AG04449 (cell line): Measurements from ENCODE around the gene POLR3K.
A peak's percentile ranks its signal among the peaks of the same experiment; 100 is the strongest.

Experiments used
- CTCF ChIA-PET: fragments of 350-600 bp; formaldehyde crosslinking; extraction: SDS; loops from one replicate; lab custom pipeline; 2021; ENCODE audit warnings: antibody characterized with exemption; lab: Yijun Ruan, JAX
- POLR2A ChIA-PET: fragments of 400-600, 350-600 bp; formaldehyde crosslinking; extraction: SDS; loops from one replicate; lab custom pipeline; 2020; ENCODE audit warnings: antibody characterized with exemption, inconsistent platforms; lab: Yijun Ruan, JAX
- DNase-seq: peaks from one replicate; pipeline ENCODE4 v3.0.0-alpha.2; 2010; ENCODE audit warnings: low read depth, low spot score
- H3K4me3 ChIP-seq: 2 replicates; pipeline ENCODE4 v1.5.1; 2011; ENCODE audit warnings: low read depth, mild to moderate bottlenecking, control low read depth, low read length
- TF ChIP-seq, protein P1 (sequence below): IDR thresholded peaks from one replicate; pipeline ENCODE4 v1.5.1; 2011; ENCODE audit warnings: mild to moderate bottlenecking, moderate library complexity, low read length, control low read depth, inconsistent platforms; ENCODE audit not compliant: insufficient read depth; ENCODE audit errors: missing control alignments

The POLR3K gene

DNA sequence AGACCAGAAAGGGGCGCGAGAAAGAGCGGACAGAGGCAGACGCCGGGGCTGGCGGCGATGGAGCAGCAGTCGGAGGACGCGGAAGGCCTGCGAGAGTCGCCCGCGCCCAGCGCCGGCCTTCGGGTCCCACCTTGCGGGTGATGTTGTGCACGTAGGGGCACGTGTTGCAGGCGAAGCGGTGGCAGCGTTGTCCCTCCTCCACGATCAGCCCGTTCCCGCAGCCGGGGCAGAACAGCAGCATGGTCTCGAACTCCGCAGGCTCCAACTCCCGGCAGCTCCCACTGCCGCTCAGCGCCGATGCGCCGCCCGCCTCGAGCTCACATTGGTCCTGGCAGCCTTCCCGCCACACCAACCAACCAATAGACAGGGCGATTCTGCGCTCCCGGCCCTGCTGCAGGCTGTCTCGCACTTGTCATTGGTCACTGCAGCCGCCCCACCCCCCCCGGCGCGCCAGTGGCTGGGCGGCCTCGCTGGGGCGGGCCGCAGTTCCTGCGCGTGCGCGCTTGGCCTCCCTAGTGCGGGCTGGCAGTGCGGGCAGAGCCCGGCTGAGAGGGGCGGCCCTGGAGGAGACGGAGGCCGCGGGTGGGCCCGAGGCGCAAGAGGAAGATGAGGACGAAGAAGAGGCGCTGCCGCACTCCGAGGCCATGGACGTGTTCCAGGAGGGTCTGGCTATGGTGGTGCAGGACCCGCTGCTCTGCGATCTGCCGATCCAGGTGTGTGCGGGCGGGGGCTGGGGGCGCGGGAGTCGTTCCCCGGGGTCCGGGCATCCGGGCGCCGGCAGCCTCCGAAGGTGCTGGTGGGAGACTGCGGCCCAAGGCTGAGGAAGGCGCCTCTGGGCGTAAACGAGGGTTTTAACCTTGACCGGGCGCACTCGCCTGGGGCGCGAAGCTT, at the start of gene POLR3K, which contains the start of gene SNRNP25:
Gene POLR3K (minus strand): TSS at position 263 of the 891 bp plus-strand sequence. CDS start 22 bp downstream, at position 241.
Gene SNRNP25 (plus strand): TSS at position 483 of the 891 bp plus-strand sequence. CDS start 189 bp downstream, at position 672.
- TF ChIP-seq, protein P1, sequence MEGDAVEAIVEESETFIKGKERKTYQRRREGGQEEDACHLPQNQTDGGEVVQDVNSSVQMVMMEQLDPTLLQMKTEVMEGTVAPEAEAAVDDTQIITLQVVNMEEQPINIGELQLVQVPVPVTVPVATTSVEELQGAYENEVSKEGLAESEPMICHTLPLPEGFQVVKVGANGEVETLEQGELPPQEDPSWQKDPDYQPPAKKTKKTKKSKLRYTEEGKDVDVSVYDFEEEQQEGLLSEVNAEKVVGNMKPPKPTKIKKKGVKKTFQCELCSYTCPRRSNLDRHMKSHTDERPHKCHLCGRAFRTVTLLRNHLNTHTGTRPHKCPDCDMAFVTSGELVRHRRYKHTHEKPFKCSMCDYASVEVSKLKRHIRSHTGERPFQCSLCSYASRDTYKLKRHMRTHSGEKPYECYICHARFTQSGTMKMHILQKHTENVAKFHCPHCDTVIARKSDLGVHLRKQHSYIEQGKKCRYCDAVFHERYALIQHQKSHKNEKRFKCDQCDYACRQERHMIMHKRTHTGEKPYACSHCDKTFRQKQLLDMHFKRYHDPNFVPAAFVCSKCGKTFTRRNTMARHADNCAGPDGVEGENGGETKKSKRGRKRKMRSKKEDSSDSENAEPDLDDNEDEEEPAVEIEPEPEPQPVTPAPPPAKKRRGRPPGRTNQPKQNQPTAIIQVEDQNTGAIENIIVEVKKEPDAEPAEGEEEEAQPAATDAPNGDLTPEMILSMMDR: no peak
- ChIA-PET POLR2A (interaction anchor here (0.5 to 1.0 kb wide), 4 partner anchors 15 to 285 kb away, joined by 3 to 4 read pairs (median 4); no protein-coding TSS in a partner anchor), CTCF (interaction anchor here (1.0 to 2.1 kb wide), 3 partner anchors 10 to 43 kb away, joined by 3 to 19 read pairs (median 6); no protein-coding TSS in a partner anchor)
- DNase-seq: peak; percentile 79
- peak within 1 kb of the TSS; percentile 93 for H3K4me3 ChIP-seq

DNA sequence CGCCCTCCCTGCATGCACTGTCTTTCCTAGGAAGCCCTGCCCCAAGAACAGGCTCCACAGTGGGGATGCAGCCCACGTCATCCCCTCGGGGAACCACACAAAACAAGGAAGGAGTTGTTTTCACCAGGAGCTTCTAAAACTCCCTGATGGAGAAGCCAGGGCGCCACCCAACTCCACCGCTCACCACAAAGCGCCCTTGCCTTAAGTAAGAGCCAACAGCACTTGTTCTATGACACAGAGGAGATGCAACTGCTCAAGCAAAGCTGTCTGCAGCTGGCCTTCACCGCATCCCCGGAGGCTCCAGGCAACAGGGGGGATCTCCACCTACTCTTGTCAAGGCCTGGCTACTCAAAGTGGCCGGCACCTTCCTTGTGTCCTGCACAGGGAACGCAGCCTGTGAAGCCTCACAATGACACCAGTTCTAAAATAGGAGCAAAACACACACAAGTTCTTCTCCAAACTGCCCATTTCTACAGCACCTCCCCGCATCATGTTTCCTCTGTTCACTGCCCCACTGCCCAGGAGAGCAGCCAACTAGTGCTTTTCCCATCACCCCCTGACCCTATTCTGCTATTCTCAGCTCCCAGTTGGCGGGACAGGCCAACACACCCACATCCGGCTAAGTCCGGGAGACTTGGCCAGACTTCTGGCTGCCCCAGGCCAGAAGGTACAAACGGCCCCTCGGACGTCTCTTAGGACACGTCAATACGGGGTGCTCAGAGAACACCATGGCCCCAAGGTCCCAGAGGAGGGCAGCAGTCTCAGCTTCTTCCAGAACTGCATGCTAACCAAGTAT, 48.9 kb upstream of the POLR3K start:
- CTCF ChIA-PET: interaction anchor here (0.7 to 8.9 kb wide), 7 partner anchors 8 to 80 kb away, joined by 3 to 120 read pairs (median 6); partner anchors contain the start of gene HBQ1
- TF ChIP-seq, protein P1: no peak
- POLR2A ChIA-PET: no interaction called here
- H3K4me3 ChIP-seq: no peak overlapping the region
- DNase-seq: no peak

DNA sequence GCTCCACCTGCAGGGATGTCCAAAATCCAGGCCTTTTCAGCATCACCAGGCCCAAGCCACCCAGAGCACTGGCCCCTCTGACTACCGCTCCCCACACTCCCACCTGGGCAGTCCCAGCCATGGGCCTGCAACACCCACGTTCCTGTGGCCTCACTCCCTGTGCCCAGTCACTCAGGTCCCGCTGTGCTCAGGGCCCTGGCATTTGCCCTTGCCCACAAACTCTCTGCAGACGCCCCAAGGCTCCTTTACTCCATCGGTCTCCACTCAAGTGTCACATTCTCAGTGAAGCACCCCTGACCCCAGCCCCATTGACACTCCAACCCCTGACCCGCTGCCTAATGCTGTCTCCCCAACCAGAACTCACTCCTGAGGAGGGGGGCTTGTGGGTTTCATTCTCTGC, 48.2 kb upstream of the POLR3K start:
- TF ChIP-seq, protein P1: no peak
- no peak overlapping the region for H3K4me3 ChIP-seq
- ChIA-PET POLR2A (no interaction called here), CTCF (interaction anchor here (1.0 to 1.9 kb wide), 2 partner anchors 36 to 80 kb away, joined by 6 to 10 read pairs; no protein-coding TSS in a partner anchor)
- DNase-seq: no peak

DNA sequence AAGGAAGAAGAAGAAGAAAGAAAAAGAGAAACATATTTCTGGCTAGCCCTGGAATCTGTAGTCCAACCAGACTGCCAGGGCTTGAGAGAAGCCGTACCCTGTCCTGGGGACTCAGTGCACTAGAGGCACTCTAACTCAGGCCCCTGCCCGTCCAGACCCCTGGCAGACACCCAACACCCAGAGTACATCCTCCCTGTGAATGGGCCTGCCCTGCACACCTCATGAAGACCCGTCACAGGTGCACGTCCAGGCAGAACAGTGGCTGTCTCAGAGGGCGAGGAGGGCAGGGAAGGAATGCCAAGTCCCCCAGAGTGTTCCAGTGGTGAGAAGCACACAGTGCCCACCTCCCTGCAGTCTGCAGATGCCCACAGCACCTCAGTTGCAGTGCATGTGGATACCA, 47.6 kb upstream of the POLR3K start:
- no peak overlapping the region for H3K4me3 ChIP-seq
- ChIA-PET POLR2A (no interaction called here), CTCF (interaction anchor here (1.9 kb wide), 1 partner anchor 35 kb away, joined by 10 read pairs; no protein-coding TSS in a partner anchor)
- TF ChIP-seq, protein P1: no peak
- no peak for DNase-seq

DNA sequence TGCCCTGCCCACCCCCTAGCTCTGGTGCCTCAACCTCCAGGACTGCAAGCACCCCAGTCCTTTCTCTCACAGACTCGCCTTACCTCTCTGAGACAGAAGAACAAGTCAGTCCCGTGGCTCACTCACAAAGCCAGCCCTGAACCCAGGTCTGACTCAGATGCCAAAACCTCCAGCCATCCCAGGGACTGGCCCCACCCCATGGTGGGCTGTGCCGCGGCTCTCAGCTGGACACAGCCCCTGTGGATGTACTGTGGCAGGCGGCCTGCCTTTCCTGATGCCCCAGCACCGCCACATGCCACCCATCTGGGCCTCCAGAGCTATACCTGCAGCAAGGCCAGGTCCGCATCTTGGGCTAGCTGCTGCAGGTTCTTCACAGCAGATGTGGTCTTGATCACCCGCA, 44.4 kb upstream of the POLR3K start:
- no peak for DNase-seq
- ChIA-PET CTCF (interaction anchor here (0.9 to 19.2 kb wide), 17 partner anchors 12 to 266 kb away, joined by 3 to 728 read pairs (median 6); partner anchors contain the start of genes HBQ1, MPG and RHBDF1), POLR2A (no interaction called here)
- TF ChIP-seq, protein P1: no peak
- H3K4me3 ChIP-seq: no peak overlapping the region
